GM19193 (cell line): ENCODE data around the gene LRP1B.

Experiments
- POLR2A ChIP-seq: IDR thresholded peaks from 4 replicates; pipeline ENCODE4 v1.6.1; 2011; ENCODE audit not compliant: insufficient read depth, insufficient read length; ENCODE audit errors: extremely low read depth

Gene LRP1B

DNA sequence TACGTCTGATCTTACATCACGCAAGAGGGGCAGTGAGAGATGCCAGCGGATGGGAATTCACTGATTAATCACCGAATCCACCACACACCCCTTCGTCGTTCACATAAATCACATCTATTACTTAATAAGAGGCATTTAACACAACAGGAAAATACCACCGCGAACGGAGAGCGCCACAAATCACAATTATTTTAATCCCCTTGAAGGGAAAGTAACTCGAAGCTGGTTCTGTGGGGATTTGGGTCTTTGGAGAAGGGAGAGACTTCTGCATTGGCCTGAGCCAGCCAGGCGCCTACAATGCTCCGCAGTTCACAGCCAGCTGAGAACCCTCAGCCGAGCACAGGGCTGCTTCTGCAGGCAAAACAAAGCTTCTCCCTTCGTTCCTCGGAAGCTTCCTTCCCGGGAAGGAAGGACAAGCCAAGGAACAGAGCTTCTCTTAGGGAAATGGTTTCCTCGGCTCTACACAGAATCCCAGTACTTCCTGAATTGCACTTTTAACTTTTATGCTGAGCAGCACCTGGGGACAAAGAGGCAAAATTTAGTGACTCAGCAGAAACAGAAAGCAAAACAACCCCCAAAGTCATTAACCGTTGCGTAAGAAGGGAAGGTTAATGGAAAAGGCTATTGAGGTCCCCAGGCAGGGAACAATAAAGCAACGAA lies at the start of gene LRP1B:
Gene LRP1B (minus strand): TSS at position 7 of the 660 bp plus-strand sequence. CDS start 287 bp downstream, outside the sequence.
- no peak for TF ChIP-seq POLR2A

DNA sequence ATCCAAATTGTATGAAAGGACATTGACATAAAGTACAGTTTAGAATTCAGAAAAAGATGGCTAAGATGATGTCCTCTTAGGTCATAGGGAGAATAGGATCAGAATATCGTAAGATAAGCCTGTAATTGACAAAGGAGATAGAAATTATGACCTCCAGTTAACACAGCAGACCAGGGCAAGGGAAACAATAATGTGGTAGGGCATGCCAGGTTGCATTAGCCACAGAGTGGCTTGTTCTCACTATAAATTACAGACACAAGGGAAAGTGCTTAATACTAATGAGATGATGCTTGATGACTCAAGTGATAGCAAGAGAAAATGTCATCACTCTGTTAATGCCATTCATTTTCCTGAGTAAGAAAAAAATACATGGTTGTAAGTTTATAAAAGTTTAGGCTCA lies 48.9 kb upstream of the LRP1B start:
- no peak for TF ChIP-seq POLR2A

DNA sequence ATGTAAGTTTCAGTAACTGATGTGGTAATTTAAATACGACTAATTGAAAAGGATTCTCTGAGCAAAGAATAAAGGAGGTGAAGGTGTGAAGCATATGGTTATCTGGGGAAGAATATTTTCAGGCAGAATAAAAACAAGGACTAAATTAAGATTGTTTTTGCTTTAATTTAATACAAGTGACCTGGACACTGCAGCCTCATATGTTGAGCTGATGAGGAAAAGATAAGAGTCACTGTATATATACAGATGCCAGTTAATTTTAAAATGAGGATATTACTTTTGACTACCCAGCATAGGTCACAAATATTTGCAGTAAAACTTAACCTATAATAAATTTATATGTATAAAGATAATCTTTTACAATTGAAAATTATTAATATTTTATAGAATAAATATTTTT lies 47.8 kb upstream of the LRP1B start:
- no peak for TF ChIP-seq POLR2A

DNA sequence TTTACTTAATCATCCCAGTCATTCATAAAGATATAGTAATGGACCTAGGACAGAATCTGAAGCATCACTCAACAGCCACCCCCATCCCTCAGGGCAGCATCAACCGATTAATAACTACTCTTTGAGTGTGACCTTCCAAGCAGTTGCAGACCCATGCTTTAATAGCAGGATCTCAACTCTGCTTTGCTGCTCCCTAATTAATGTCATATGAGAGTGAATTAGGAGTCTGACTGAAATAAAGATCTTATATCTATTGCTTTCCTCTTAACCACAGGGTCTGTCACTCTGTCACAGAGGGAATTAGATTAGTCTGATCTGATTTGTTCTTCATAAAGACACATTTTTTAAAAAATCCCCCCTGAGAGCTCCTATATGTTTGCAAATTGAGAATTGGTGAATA lies 46.1 kb upstream of the LRP1B start:
- TF ChIP-seq POLR2A: no peak

DNA sequence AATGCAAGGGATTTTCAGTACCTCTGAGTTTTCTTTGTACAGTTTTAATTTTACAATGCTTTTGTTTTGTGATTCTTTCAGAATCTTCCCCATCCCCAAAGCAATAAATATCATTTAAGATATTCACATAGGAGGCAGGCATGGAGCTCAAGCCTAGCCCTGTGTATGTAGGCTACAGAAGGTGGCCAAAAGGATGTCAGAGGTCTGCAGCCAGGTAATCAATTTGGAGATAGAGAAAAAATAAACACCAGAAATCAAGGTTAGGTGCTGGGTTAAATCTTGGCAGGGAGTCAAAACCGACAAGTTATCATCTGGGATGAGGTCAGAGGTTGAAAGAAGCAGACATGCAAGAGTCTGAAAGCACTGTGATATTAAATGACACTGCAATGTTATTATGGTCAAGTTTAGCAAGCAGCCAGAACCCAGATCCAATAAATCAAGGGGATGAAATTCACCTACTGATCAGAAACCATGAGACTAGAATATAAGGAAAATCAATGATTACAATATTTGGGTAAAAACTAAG lies 45.1 kb upstream of the LRP1B start:
- no peak for TF ChIP-seq POLR2A

DNA sequence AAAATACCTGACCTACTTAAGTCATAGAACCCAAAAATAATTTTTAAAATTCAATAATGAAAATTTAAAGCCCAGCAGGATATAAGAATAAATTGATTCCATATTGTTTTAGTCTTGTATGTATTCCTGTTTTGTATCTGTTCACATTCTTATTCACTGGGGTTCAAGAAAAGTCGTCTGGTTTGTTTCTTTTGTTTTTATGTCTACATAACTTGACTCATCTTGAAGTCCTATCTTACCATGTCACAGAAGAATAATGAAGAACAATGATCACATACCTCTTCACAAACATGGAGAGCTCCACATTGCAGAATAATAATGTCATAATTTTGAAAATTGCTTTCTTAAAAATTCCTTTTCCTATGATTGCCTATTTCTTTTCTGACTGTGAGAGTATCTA lies 43.4 kb upstream of the LRP1B start:
- no peak for TF ChIP-seq POLR2A

DNA sequence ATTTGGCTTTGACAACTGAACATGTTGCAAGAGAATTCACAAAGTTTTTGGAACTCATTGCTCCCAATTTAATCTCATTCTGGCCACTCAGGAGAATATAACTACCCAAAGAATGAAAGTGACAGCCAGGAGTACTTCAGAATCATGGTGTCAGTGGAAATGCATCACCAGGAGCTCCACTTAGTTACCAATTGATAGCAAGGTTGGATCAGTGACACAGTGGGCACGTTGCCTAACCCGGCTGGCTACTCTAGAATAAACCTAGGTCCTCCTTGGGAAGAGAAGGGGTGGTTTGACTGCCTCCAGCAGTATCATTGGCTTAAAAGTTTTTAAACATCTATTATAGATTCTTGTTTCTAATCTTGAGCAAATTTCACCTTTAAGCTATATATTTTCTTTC lies 40.0 kb upstream of the LRP1B start:
- TF ChIP-seq POLR2A: no peak

DNA sequence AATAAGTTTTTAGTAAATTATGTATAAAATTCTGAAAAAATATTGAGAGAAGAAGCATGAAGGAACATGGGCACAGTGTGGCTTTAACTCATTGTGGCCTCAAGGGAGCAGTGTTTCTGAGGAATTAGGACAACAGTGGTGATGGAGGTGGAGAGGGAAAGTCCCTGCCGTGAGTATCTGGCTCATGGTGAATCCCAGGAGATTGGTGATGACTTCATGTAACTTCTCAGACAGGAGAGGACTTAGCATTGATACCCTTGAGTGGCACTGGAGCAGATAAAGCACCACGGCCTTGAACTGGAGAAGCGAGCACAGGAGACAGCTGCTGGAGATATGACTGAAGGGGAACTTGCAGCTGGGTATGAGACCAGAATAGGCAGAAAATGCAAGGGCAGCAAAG lies 35.0 kb upstream of the LRP1B start:
- TF ChIP-seq POLR2A: no peak

DNA sequence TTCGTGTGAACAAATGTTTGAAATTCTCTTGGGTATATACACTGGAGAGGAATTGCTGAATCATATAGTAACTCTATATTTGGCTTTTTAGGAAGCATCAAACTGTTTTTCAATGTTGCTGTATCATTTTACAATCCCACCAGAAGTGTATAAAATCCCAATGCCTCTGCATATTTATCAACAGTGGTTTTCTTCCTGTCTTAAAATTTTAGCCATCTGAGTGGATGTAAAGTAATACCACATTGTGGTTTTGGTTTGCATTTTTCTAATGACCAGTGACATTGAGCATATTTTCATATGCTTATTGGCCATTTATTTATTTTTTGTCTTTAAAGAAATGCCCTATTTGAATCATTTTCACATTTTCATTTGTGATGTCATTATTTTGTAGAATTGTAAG lies 22.8 kb upstream of the LRP1B start:
- no peak for TF ChIP-seq POLR2A

DNA sequence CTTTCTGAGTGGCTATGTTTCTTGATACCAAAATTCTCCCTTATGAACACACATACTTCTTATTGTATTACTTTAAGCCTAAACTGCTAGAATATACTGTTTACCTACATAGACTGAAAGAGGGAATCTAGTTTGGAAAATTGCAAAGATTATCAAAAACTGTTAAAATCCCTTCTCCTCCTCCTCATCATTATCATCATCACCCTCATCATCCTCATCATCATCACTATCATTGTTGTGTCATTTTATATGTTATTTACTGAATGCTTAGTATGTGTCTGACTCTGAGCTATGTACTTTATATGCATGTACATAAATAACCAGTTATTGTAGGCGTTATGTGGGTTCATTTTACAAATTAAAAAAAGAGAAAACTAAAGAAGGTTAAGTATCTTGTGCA lies 19.6 kb upstream of the LRP1B start:
- TF ChIP-seq POLR2A: no peak

DNA sequence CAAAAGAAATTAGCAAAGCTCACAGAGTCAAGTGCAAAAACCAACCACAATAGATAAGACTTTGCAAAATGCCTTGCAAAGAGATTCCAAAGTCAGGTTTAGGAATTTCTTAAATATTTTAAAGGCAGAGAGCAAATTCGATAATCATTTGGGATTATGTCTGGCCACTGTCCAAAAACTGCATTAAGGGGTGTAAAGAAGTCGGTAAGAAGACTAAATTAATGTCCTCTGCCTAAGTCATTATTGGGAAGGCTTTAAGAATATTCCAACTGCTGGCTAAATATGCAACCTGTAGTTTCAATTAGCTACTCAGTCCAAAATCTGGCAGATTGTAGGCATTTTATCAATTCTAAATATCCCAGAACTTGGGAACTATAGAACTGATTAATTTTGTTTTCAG lies 13.7 kb upstream of the LRP1B start:
- no peak for TF ChIP-seq POLR2A

DNA sequence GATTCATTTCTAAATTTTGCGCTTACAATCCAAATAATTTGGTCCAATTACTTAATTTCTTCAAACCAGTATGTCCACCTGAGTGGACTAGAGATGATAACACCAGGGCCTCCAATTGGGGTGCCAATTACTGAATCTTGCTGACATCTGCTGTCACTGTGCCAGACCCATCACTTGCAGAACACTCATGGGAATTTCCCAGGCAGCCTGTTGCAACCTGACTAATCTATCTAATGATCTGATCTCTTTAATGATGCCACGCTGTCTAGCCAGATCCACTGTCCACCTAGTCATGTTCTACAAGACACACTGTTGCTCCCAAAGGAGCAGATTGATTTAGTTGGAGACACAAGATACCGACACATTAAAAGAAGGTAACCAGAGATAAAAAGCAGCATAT lies 11.8 kb upstream of the LRP1B start:
- TF ChIP-seq POLR2A: no peak

DNA sequence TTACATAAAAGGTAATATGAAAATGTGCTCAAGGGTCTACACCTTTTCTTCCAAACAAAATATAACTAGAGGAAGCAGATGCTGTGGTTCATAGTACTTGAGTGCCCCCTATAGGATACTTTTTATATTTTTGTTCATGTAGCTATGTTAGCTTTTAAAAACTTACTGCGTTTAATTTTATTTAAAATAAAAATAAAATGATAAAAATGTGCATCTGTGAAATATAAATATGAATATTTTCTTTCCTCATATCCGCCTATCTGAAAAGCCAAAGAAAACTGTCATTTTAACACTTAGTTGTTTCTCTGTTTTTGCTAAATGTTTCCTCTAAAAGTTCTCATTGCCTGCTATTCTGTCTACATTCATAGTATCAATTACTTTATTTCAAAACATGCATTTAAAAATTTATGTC lies 9.6 kb upstream of the LRP1B start:
- no peak for TF ChIP-seq POLR2A

DNA sequence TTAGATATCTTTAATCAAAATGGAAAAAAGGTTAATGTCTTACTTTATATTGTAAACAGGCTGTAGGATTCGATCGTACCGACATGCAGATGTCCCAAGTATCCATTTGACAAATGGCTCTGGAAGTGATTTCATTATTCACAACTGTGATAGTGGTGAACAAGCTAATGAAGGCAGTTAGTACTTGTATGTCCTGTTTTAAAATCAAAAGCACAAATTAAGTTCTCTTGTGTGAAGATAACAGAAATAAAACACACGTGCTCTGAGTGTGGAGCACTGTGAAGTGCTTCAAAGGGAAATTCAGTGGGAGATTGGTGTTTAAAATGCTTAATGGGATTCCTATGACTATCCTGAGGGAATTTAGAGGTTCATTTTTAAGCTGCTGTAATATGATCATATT lies 8.6 kb upstream of the LRP1B start:
- TF ChIP-seq POLR2A: no peak

DNA sequence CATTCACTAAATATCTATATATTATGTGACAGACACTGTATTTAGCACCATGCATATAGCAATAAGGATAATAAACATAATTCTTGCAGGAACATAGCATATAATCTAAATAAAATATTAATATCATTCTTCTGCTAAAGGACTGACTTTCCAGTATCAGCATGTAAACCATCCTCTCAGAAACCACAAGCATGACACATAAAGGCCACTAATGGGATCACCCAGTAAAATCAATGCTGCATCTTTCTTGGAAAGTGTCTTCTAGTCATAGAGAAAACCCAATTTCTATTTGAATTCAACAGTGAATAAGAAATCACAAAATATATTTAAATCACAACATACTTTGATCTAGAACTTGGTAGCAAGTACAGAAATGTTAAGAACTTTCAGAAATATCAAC lies 5.8 kb upstream of the LRP1B start:
- TF ChIP-seq POLR2A: no peak

DNA sequence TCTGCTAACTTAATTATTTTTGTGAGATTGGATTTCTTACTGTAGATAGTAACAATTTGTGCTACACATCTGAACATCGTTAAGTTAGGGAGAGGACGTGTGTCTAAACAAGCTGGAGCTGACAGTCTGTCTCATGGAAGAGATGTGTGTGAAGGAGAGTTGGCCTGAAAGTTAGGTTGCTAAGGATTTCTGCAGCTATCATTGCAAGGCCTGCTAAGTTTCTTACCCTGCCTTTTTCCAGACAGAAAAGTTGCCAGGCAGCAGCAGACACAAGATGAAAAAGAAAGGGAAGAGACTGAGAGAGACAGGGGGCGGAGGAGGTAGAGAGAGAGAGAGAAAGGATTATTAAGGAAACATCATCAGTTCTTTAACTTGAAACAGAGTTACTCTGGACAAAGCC lies 4.1 kb upstream of the LRP1B start:
- TF ChIP-seq POLR2A: no peak
